DMS53 treated with DMSO at 0.1 percent for 48 hours (cell line): ENCODE data around the gene TLK2.

ENCODE experiments used
- DNase-seq: peaks from one replicate; lab custom pipeline; 2025; ENCODE audit not compliant: unreplicated experiment; lab: John Stamatoyannopoulos, UW

Gene TLK2

DNA sequence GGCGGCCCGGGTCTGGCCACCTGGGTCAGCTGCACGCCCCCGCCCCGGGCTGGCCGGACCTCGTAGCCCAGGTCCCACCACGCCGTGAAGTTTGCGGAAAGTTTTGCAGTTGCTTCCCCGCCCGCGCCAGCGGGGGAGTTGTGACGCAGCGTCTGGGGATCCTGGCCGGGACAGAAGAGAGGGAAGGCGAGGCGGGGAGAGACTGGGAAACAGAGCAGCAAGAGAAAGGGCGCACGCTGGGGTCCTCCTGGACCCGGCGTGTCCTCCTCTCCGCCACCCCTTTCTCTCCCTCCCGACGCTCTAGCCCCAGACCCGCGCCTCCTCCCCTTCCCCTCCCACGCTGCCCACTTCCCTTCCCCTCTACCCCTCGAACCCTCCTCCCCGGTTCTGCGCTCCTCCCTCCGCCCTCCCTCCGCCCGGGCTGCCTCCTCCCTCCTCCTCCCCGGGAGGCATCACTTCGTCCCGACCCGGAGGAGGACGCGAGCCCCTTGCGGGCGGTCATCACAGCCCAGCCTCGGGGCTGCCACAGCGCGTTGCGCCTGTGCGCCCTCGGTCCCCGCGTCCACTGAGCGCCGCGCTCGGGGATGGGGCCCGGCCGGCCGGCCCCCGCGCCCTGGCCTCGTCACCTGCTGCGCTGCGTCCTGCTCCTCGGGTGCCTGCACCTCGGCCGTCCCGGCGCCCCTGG, 148.7 kb downstream of the TLK2 start, which contains the start of gene MRC2:
MRC2 (plus strand) TSS at position 452 of the 685 bp plus-strand sequence; CDS start at position 585, 133 bp downstream.
- no peak for DNase-seq

- no peak for DNase-seq
Observed at GRCh38 chr17:62627904-62628633, 149.4 kb downstream of the TLK2 start.

- no peak for DNase-seq
Observed at GRCh38 chr17:62628831-62629555, 150.4 kb downstream of the TLK2 start.

- DNase-seq, result no peak
Observed at GRCh38 chr17:62629556-62630364, 151.1 kb downstream of the TLK2 start.

GRCh38 chr17:62630365-62631085, 151.9 kb downstream of the TLK2 start:
- no peak for DNase-seq

DNA sequence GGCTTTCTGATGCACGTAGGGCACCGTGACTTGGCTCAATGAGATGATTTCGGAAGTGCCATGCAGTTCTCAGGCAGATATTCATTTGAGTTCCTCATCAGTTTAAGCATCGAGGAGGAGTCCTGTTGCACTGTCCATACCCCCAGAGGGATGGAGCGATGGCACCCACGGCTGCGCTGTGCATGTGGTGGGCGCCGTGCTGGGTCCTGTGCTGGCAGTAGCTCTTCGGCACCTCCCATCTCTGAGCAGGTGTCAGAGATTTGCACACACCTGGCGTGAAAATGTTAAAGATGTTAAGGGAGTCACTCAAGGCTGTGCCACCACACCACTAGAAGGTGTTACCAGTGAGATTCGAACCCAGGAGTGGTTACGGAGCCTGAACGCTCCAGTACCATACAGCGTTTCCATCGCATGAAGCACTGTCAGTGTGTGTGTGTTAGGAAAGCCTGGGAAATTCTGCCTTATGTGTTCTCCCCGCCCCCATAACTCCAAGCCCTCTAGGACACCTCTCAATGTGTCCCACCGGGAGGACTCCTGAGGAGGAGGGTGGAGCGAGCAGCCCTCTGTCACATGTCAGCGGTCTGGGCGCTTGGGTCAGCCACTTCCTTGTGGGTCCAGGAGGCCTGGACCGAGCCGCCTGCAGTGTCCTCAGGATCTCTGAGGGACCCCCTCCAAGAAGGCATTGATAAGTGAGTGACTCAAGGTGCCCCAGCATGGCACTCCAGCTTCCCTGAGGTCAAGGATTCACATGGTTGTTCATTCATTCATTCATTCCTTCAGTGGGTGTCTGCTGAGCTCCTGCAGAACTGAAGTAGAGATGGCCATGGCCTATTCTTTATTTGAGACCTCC, 152.7 kb downstream of the TLK2 start:
- no peak for DNase-seq

- no peak for DNase-seq
Observed at GRCh38 chr17:62631936-62632924, 153.6 kb downstream of the TLK2 start.

DNA sequence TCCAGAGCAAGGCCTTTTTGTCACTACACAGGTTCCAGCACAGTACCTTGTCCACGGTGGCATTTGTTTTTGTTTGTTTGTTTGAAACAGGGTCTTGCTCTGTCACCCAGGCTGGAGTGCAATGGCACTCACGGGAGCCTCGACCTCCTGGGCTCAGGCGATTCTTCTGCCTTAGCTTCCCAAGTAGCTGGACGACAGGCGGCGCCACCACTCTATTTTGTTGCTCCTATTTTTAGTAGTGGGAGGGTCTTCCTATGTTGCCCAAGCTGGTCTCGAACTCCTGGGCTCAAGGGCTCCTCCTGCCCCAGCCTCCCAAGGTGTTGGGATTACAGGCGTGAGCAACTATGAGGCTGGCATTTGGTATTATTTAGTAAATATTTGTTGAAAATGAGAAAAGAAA, 159.2 kb downstream of the TLK2 start:
- no peak for DNase-seq

- DNase-seq, result no peak
Observed at GRCh38 chr17:62641153-62641552, 162.5 kb downstream of the TLK2 start.

DNA sequence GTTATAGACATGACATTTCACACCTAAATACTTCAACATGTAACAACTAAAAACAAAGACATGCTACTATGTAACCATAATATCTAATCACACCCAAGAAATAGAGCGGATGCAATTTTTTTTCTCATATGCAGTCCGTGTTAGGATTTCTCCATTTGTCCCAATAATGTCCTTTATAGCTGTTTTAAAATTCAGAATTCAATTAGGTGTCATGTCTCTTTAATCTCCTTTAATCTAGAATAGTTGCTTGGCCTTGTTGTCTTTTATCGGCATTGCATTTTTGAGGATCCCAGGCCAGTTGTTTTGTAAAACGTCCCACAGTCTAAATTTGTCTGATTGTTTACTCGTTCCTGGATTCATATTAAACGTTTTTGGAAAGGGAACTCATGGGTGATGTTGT, 163.3 kb downstream of the TLK2 start:
- no peak for DNase-seq

DNA sequence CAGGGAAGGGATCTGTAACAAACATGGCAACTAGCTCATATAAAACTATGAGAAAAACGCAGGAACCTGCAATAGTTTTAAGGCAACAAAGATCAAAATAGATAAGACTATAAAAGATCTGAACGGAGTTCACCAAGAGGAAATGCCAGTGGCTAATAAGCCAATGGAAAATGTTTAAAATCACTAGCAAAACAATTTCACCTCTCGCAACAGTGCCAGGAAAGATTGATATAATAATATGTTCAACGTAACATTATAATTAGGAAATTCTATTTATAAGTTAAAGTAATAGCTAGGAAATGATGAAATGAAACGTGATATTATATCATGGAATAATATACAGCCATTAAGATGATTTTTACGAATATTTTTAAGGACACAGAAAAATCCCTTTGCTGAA, 164.9 kb downstream of the TLK2 start:
- no peak for DNase-seq

DNA sequence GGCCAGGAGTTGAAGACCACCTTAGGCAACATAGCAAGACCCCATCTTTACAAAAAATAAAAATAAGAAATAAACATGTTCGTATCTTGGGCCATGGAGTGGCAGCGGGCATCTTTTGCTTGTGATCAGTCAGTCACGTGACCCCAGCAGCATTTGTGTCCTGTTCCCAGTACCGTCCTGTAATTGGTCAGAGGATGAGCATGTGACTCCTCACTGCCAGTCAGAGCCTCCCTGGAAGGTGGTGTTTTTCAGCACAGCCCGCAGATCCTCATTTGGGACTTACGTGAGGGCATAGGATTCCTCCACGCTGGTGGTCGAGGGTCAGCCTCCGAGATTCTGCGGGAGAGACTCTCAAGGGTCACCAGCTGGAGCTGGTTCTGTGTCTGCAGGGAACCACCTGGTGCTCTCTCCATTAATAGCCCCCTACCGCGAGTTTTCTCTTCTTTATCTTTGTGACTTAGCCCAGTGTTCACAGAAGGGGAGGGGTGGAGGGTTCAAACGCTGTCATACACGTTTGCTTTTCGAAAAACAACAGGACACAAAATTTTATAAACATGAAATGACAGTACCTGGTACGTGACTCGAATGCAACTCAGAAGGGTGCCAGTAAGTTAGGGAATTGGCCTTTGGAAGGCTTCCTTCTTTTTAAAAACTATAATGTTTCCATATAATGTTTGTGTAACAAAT, 166.0 kb downstream of the TLK2 start:
- no peak for DNase-seq

GRCh38 chr17:62648251-62648955, 169.8 kb downstream of the TLK2 start:
- DNase-seq, result no peak

- no peak for DNase-seq
Observed at GRCh38 chr17:62648956-62649294, 170.3 kb downstream of the TLK2 start.

DNA sequence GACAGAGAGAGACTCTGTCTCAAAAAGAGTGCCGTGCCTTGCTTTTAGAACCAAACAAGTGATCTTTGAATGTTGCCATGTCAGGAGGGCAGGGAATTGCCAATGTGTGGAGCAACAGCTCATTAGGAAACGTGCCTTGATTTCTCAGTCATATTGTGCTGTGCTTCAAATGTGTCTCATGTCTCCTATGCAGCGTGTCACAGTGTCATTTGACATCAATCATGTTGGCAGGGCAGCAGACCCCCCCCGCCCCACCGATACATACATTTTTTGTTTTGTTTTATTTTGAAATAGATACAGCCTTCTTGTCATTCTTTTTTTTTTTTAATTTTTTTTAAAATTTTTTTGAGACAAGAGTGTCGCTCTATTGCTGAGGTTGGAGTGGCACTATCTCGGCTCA, 170.9 kb downstream of the TLK2 start:
- no peak for DNase-seq

GRCh38 chr17:62650587-62650986, 172.0 kb downstream of the TLK2 start:
- DNase-seq, result no peak
